H9 (cell line): ENCODE results near the gene PAK6. TPM values are rescaled to one million over a fixed set of nuclear protein-coding genes. Genes with fewer than 3 reads are reported as not detected.

Source experiments
- DNase-seq: peaks from one replicate; pipeline ENCODE4 v3.0.0-alpha.2; 2017
- H2AFZ ChIP-seq: one replicate; pipeline ENCODE4 v1.6.1; 2013; ENCODE audit warnings: mild to moderate bottlenecking, low read length, control low read depth, moderate library complexity
- H2AK5ac ChIP-seq: 2 replicates; pipeline ENCODE4 v1.6.1; 2013; ENCODE audit warnings: low read length, control low read depth, mixed read lengths; ENCODE audit not compliant: insufficient read length
- H2BK120ac ChIP-seq: one replicate; pipeline ENCODE4 v1.6.1; 2013; ENCODE audit warnings: low read depth, mild to moderate bottlenecking, low read length, control low read depth, inconsistent platforms; ENCODE audit not compliant: poor library complexity, severe bottlenecking
- H2BK12ac ChIP-seq: 2 replicates; pipeline ENCODE4 v1.6.1; 2013; ENCODE audit warnings: low read length, control low read depth, mixed read lengths, low read depth; ENCODE audit not compliant: insufficient read length
- H2BK15ac ChIP-seq: 2 replicates; pipeline ENCODE4 v1.6.1; 2013; ENCODE audit warnings: low read depth, low read length, control low read depth
- H2BK20ac ChIP-seq: one replicate; pipeline ENCODE4 v1.6.1; 2013; ENCODE audit warnings: low read depth, mild to moderate bottlenecking, low read length, control low read depth, inconsistent platforms; ENCODE audit not compliant: poor library complexity, severe bottlenecking
- H2BK5ac ChIP-seq: 2 replicates; pipeline ENCODE4 v1.6.1; 2013; ENCODE audit warnings: low read length, control low read depth, mixed read lengths; ENCODE audit not compliant: insufficient read length
- H3K14ac ChIP-seq: 2 replicates; pipeline ENCODE4 v1.6.1; 2013; ENCODE audit warnings: low read length, control low read depth; ENCODE audit not compliant: insufficient read depth
- H3K18ac ChIP-seq: 2 replicates; pipeline ENCODE4 v1.6.1; 2013; ENCODE audit warnings: low read depth, mild to moderate bottlenecking, mixed read lengths, low read length, control low read depth; ENCODE audit not compliant: insufficient read length
- H3K23ac ChIP-seq: 2 replicates; pipeline ENCODE4 v1.6.1; 2013; ENCODE audit warnings: low read length, control low read depth, mixed read lengths, low read depth; ENCODE audit not compliant: insufficient read length
- H3K23me2 ChIP-seq: 2 replicates; pipeline ENCODE4 v1.6.1; 2013; ENCODE audit warnings: low read depth, mild to moderate bottlenecking, mixed read lengths, low read length, control low read depth; ENCODE audit not compliant: insufficient read length, poor library complexity, severe bottlenecking
- H3K27ac ChIP-seq: 2 replicates; pipeline ENCODE4 v1.5.1; 2013; ENCODE audit warnings: low read length, control low read depth, mixed read lengths, low read depth; ENCODE audit not compliant: insufficient read length
- H3K27me3 ChIP-seq: 2 replicates; pipeline ENCODE4 v1.6.1; 2013; ENCODE audit warnings: low read length, control low read depth, inconsistent platforms; ENCODE audit not compliant: insufficient read depth
- H3K4ac ChIP-seq: 2 replicates; pipeline ENCODE4 v1.6.1; 2013; ENCODE audit warnings: low read depth, mild to moderate bottlenecking, control low read depth, inconsistent platforms, low read length, moderate library complexity
- H3K4me1 ChIP-seq: 2 replicates; pipeline ENCODE4 v1.6.1; 2013; ENCODE audit warnings: low read length, control low read depth, inconsistent platforms; ENCODE audit not compliant: insufficient read depth
- H3K4me2 ChIP-seq: 2 replicates; pipeline ENCODE4 v1.6.1; 2013; ENCODE audit warnings: low read length, control low read depth, mixed read lengths; ENCODE audit not compliant: insufficient read length, insufficient read depth
- H3K56ac ChIP-seq: 2 replicates; pipeline ENCODE4 v1.6.1; 2013; ENCODE audit warnings: low read depth, mild to moderate bottlenecking, mixed read lengths, low read length, control low read depth; ENCODE audit not compliant: insufficient read length
- H3K79me1 ChIP-seq: 2 replicates; pipeline ENCODE4 v1.6.1; 2013; ENCODE audit warnings: low read depth, mild to moderate bottlenecking, moderate library complexity, low read length, control low read depth, inconsistent platforms; ENCODE audit not compliant: insufficient read depth, poor library complexity, severe bottlenecking
- H3K79me2 ChIP-seq: 2 replicates; pipeline ENCODE4 v1.6.1; 2013; ENCODE audit warnings: low read length, control low read depth, inconsistent platforms; ENCODE audit not compliant: insufficient read depth
- H3K9ac ChIP-seq: 2 replicates; pipeline ENCODE4 v1.6.1; 2013; ENCODE audit warnings: low read length, control low read depth, mixed read lengths; ENCODE audit not compliant: insufficient read length; ENCODE audit errors: extremely low read depth
- H3K9me3 ChIP-seq: one replicate; pipeline ENCODE4 v1.6.1; 2013; ENCODE audit warnings: low read depth, low read length, inconsistent platforms; ENCODE audit not compliant: control insufficient read depth
- H3T11ph ChIP-seq: one replicate; pipeline ENCODE4 v1.6.1; 2013; ENCODE audit warnings: mild to moderate bottlenecking, low read length, control low read depth, inconsistent platforms
- H4K20me1 ChIP-seq: one replicate; pipeline ENCODE4 v1.6.1; 2013; ENCODE audit not compliant: control insufficient read depth, insufficient read length, insufficient read depth
- H4K5ac ChIP-seq: 2 replicates; pipeline ENCODE4 v1.6.1; 2013; ENCODE audit warnings: low read depth, mild to moderate bottlenecking, mixed read lengths, low read length, control low read depth; ENCODE audit not compliant: insufficient read length
- H4K8ac ChIP-seq: replicated peaks from 2 replicates; pipeline ENCODE4 v1.6.1; 2013; ENCODE audit warnings: low read length, control low read depth, mixed read lengths, low read depth; ENCODE audit not compliant: insufficient read length
- H4K91ac ChIP-seq: 2 replicates; pipeline ENCODE4 v1.6.1; 2013; ENCODE audit warnings: low read depth, mild to moderate bottlenecking, moderate library complexity, mixed read lengths, low read length, control low read depth; ENCODE audit not compliant: insufficient read length
- H3K27ac Mint-ChIP-seq, 3 experiments: 2 replicates in 2 of 3; 3 replicates in 1 of 3; pipeline ENCODE4 v1.8.0; 2020 to 2021; ENCODE audit warnings: mixed read lengths in 3 of 3, mild to moderate bottlenecking in 1 of 3, moderate library complexity in 1 of 3
- H3K27me3 Mint-ChIP-seq: 2 replicates; pipeline ENCODE4 v1.8.0; 2021; ENCODE audit warnings: low read depth, mild to moderate bottlenecking, moderate library complexity, mixed read lengths
- H3K36me3 Mint-ChIP-seq, 3 experiments: 2 replicates in 2 of 3; 3 replicates in 1 of 3; pipeline ENCODE4 v1.8.0; 2020 to 2021; ENCODE audit warnings: low read depth in 3 of 3, mixed read lengths in 3 of 3; ENCODE audit not compliant: insufficient read depth in 1 of 3
- H3K4me1 Mint-ChIP-seq, 2 experiments: 2 replicates each; pipeline ENCODE4 v1.8.0; 2020; ENCODE audit warnings: mixed read lengths in 2 of 2
- H3K4me3 Mint-ChIP-seq, 2 experiments: 2 replicates in 1 of 2; 3 replicates in 1 of 2; pipeline ENCODE4 v1.8.0; 2020 to 2021; ENCODE audit warnings: mild to moderate bottlenecking in 2 of 2, mixed read lengths in 2 of 2, moderate library complexity in 1 of 2
- H3K9me3 Mint-ChIP-seq, 2 experiments: 2 replicates in 1 of 2; 3 replicates in 1 of 2; pipeline ENCODE4 v1.8.0; 2020; ENCODE audit warnings: mild to moderate bottlenecking in 2 of 2, mixed read lengths in 2 of 2, moderate library complexity in 1 of 2
- CTCF ChIP-seq: fragments of 200-600 bp; sonication (generic); conservative IDR thresholded peaks from 3 replicates; pipeline ENCODE4 v1.8.0; 2021; ENCODE audit warnings: antibody characterized with exemption, mild to moderate bottlenecking
- WGBS: extraction: QIAGEN DNeasy Blood & Tissue Kit; methylation state at CpG from one replicate; pipeline ENCODE4 v1.1.7; 2013; ENCODE audit warnings: missing lambda C conversion rate, low lambda C conversion rate, mixed read lengths; ENCODE audit not compliant: insufficient read length; ENCODE audit errors: extremely low coverage; 5-methylcytosine and 5-hydroxymethylcytosine counted together
- total RNA-seq: library from RNA; stranded (reverse); gene quantifications from 2 replicates; pipeline ENCODE4 v1.2.1, GENCODE V29; 2021

The PAK6 gene
- total RNA-seq, 1 experiment from 2014 or later, result 7.4 TPM

- no peak overlapping the region for H3T11ph ChIP-seq
- no peak overlapping the region for H3K4me2 ChIP-seq
- TF ChIP-seq CTCF, result no peak
- H3K4me3 Mint-ChIP-seq, result no peak overlapping the region
- H2AFZ ChIP-seq, result no peak overlapping the region
- no peak for DNase-seq
- H3K79me1 ChIP-seq, result no peaks in the 10 kb centered on the region
- H2BK20ac ChIP-seq, result no peak overlapping the region
- no peaks in the 10 kb centered on the region for H3K79me2 ChIP-seq
- H3K56ac ChIP-seq, result no peak overlapping the region
- H2BK5ac ChIP-seq, result no peak overlapping the region
- no peaks in the 10 kb centered on the region for H3K9me3 Mint-ChIP-seq
- no peak overlapping the region for H2BK15ac ChIP-seq
- no peak overlapping the region for H3K23ac ChIP-seq
- no peaks in the 10 kb centered on the region for H3K9me3 ChIP-seq
- no peaks in the 10 kb centered on the region for H4K20me1 ChIP-seq
- H2BK12ac ChIP-seq, result no peak overlapping the region
- H4K8ac ChIP-seq, result no peak overlapping the region
- H3K9ac ChIP-seq, result no peak overlapping the region
- no peak overlapping the region for H3K14ac ChIP-seq
- no peaks in the 10 kb centered on the region for H3K4me1 ChIP-seq
- no peak overlapping the region for H3K27ac ChIP-seq
- peak overlapping the region in 1 of 3 experiments; percentile 67; a peak in 1 of 7 replicates for H3K27ac Mint-ChIP-seq
- peaks cover 21% of the 10 kb centered on the region for H3K27me3 Mint-ChIP-seq
- no peak overlapping the region for H2AK5ac ChIP-seq
- H3K18ac ChIP-seq, result no peak overlapping the region
- H3K36me3 Mint-ChIP-seq, result no peaks in the 10 kb centered on the region
- H4K5ac ChIP-seq, result no peak overlapping the region
- H3K4ac ChIP-seq, result no peak overlapping the region
- H4K91ac ChIP-seq, result no peak overlapping the region
- WGBS, result no CpG with 5 or more reads among the region's 8 CpGs
- H3K27me3 ChIP-seq, result peaks cover 3% of the 10 kb centered on the region; the same call in 1 of the 2 replicates
- peaks cover 15 to 20% of the 10 kb centered on the region in 2 experiments for H3K4me1 Mint-ChIP-seq
- H3K23me2 ChIP-seq, result no peaks in the 10 kb centered on the region
- no peak overlapping the region for H2BK120ac ChIP-seq
Observed at GRCh38 chr15:40246496-40247280, 7.8 kb downstream of the PAK6 start.
